ENCODE results near the gene PPEF1.
"Not testable (repeated sequence)": the region's sequence is repeated elsewhere in the genome, so short reads cannot be mapped to it uniquely, and the experiment has no call there.

Gene PPEF1

GRCh38 chrX:18828832-18829404, 121.5 kb downstream of the PPEF1 start:
- no peak overlapping the region for H3K27ac ChIP-seq (ENCODE audit: low read depth, low read length)
- no peaks in the 10 kb centered on the region for H3K36me3 ChIP-seq (ENCODE audit: low read length)
- H3K27me3 ChIP-seq (ENCODE audit: low read length) = no peaks in the 10 kb centered on the region
- H4K20me1 ChIP-seq (ENCODE audit: low read depth, low read length) = no peaks in the 10 kb centered on the region
- no peaks in the 10 kb centered on the region for H3K9me3 ChIP-seq (ENCODE audit: insufficient read depth, low read length)
- H3K79me2 ChIP-seq (ENCODE audit: insufficient read depth, low read length) = no peaks in the 10 kb centered on the region
- no peak overlapping the region for H3K9ac ChIP-seq (ENCODE audit: low read length)
- no peak for TF ChIP-seq CTCF (IDR thresholded peaks at IDR 0.05; ENCODE audit: insufficient read depth, low read length, poor library complexity, severe bottlenecking)
- no peak for TF ChIP-seq EZH2phosphoT487 (conservative IDR thresholded peaks at IDR 0.05; ENCODE audit: low read length)
- no peaks in the 10 kb centered on the region for H3F3A ChIP-seq (ENCODE audit: insufficient read depth)
- H3K9me2 ChIP-seq (replicated peaks; ENCODE audit: insufficient read depth, low read length) = no peaks in the 10 kb centered on the region
- H2AFZ ChIP-seq (ENCODE audit: low read depth, low read length, severe bottlenecking) = no peak overlapping the region
- no peak overlapping the region for H3K4me2 ChIP-seq (ENCODE audit: low read depth, low read length, poor library complexity, severe bottlenecking)
- no peak overlapping the region for H3K4me3 ChIP-seq (ENCODE audit: insufficient read depth, low read length, poor library complexity, severe bottlenecking)

GRCh38 chrX:18833071-18833731, 125.8 kb downstream of the PPEF1 start:
- Histone ChIP-seq H3K4me2 (ENCODE audit: low read depth, low read length, poor library complexity, severe bottlenecking) (no peak overlapping the region), H3K79me2 (ENCODE audit: insufficient read depth, low read length) (no peaks in the 10 kb centered on the region), H3K27ac (ENCODE audit: low read depth, low read length) (no peak overlapping the region), H2AFZ (ENCODE audit: low read depth, low read length, severe bottlenecking) (no peak overlapping the region), H3K27me3 (ENCODE audit: low read length) (no peaks in the 10 kb centered on the region), H3K36me3 (ENCODE audit: low read length) (no peaks in the 10 kb centered on the region), H3K9ac (ENCODE audit: low read length) (no peak overlapping the region), H3K4me3 (ENCODE audit: insufficient read depth, low read length, poor library complexity, severe bottlenecking) (no peak overlapping the region), H3K9me3 (ENCODE audit: insufficient read depth, low read length) (no peaks in the 10 kb centered on the region), H4K20me1 (ENCODE audit: low read depth, low read length) (no peaks in the 10 kb centered on the region), H3F3A (ENCODE audit: insufficient read depth) (no peaks in the 10 kb centered on the region), H3K9me2 (replicated peaks; ENCODE audit: insufficient read depth, low read length) (no peaks in the 10 kb centered on the region)
- no peak for TF ChIP-seq EZH2phosphoT487 (conservative IDR thresholded peaks at IDR 0.05; ENCODE audit: low read length)
- no peak for TF ChIP-seq CTCF (IDR thresholded peaks at IDR 0.05; ENCODE audit: insufficient read depth, low read length, poor library complexity, severe bottlenecking)

DNA sequence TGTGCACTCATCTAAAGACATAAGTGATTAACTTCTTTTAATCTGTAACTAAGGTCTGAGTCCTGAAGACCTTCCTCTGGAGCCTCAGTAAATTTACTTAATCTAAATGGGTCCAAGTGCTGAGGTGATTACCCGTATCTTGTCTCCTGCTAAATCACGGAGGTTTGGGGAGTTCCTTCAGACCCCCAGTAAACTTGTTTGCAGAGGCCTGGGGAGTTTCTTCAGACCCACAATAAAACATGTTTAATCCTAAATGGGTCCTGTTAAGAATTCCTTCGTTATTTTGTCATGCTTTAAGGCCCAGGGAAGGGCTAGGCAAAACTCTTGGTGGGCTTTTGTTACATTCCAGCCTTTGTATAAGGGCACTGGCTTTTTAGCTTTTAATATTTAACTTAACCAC, 140.5 kb downstream of the PPEF1 start:
- not testable (repeated sequence) for H4K20me1 ChIP-seq (ENCODE audit: low read depth, low read length); H3K4me2 ChIP-seq (ENCODE audit: low read depth, low read length, poor library complexity, severe bottlenecking); H3K79me2 ChIP-seq (ENCODE audit: insufficient read depth, low read length); H2AFZ ChIP-seq (ENCODE audit: low read depth, low read length, severe bottlenecking); H3K9me3 ChIP-seq (ENCODE audit: insufficient read depth, low read length); H3F3A ChIP-seq (ENCODE audit: insufficient read depth); H3K4me3 ChIP-seq (ENCODE audit: insufficient read depth, low read length, poor library complexity, severe bottlenecking); H3K9me2 ChIP-seq (replicated peaks; ENCODE audit: insufficient read depth, low read length); H3K27ac ChIP-seq (ENCODE audit: low read depth, low read length); H3K36me3 ChIP-seq (ENCODE audit: low read length); H3K9ac ChIP-seq (ENCODE audit: low read length); H3K27me3 ChIP-seq (ENCODE audit: low read length)

GRCh38 chrX:18855919-18856644, 148.6 kb downstream of the PPEF1 start:
- no peak overlapping the region for H3K4me3 ChIP-seq (ENCODE audit: insufficient read depth, low read length, poor library complexity, severe bottlenecking)
- no peak overlapping the region for H3K27ac ChIP-seq (ENCODE audit: low read depth, low read length)
- no peaks in the 10 kb centered on the region for H3K9me3 ChIP-seq (ENCODE audit: insufficient read depth, low read length)
- H3K9me2 ChIP-seq (replicated peaks; ENCODE audit: insufficient read depth, low read length) = no peaks in the 10 kb centered on the region
- no peaks in the 10 kb centered on the region for H3K79me2 ChIP-seq (ENCODE audit: insufficient read depth, low read length)
- no peaks in the 10 kb centered on the region for H4K20me1 ChIP-seq (ENCODE audit: low read depth, low read length)
- no peaks in the 10 kb centered on the region for H3K36me3 ChIP-seq (ENCODE audit: low read length)
- TF ChIP-seq CTCF (IDR thresholded peaks at IDR 0.05; ENCODE audit: insufficient read depth, low read length, poor library complexity, severe bottlenecking) (no peak), EZH2phosphoT487 (conservative IDR thresholded peaks at IDR 0.05; ENCODE audit: low read length) (no peak)
- no peaks in the 10 kb centered on the region for H3F3A ChIP-seq (ENCODE audit: insufficient read depth)
- H2AFZ ChIP-seq (ENCODE audit: low read depth, low read length, severe bottlenecking) = no peak overlapping the region
- no peaks in the 10 kb centered on the region for H3K27me3 ChIP-seq (ENCODE audit: low read length)
- H3K4me2 ChIP-seq (ENCODE audit: low read depth, low read length, poor library complexity, severe bottlenecking) = no peak overlapping the region
- H3K9ac ChIP-seq (ENCODE audit: low read length) = no peak overlapping the region

All from SU-DHL-6 (cell line).